GM21529 (cell line): Measurements from ENCODE around the gene TMEM201.

Experiments
- ATAC-seq: cut with Tn5 transposase; IDR thresholded peaks from one replicate; pipeline ENCODE4 v1.9.1; 2021; ENCODE audit not compliant: unreplicated experiment

Gene TMEM201

DNA sequence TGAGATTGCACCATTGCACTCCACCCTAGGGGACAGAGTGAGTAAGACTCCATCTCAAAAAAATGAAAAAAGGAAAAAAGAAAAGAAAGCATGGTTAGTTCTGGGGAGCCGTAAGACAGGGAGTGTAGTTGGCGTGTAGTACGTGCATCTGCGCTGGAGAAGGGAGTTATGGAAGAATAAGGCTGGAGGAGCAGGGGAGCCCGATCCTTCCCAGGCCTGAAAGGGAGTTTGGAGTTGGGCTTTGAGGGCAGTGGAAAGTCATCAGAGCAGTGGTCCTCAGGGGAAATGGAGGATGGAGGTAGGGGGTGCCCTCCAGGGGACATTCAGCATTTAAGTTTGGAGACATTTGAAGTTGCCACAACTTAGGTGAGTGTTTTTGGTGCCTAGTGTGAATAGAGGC is 11.3 kb upstream of the TMEM201 start:
- no peak for ATAC-seq

DNA sequence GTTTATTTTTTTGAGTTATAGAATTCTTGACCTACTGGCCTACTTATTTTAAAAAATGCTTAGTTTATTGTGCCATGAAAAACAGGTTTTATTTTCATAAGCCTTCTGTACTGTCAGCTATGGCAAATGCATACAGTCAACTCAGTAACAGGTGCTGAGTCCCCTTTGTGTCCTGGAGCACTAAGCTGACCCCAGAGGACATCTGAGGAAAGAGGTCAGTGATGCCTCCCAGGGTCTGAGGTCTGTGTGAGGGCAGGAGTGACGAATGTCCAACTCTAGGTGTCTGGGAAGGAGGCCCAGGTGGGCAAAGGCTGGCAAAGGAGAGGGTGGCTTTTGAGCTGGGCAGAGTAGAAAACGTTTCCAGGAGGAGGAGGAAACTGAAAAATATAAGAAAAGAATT is 7.8 kb upstream of the TMEM201 start:
- ATAC-seq, result no peak

DNA sequence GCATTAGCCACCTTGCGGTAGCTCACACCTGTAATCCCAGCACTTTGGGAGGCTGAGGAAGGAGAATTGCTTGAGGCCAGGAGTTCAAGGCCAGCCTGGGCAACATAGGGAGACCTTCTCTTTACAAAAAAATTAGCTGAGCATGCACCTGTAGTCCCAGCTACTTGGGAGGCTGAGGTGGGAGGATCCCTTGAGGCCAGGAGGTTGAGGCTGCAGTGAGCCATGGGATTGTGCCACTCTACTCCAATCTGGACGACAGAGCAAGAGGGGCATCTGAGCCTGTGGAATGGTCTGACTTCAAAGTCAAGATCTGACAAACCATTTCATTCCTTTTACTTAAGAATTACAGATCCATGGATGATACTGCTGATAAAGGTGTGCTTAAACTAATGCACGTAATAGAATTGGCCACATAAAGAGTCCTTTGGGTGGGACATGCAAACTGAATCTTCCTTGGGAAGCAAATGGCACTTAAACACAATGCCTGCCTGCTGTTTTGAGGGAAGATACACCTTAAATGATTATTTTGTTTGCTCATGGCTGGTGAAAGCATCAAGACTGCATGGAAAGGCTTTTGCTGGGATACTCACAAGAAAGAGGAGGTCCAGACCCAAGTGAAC is 2.5 kb upstream of the TMEM201 start:
- ATAC-seq, result no peak

DNA sequence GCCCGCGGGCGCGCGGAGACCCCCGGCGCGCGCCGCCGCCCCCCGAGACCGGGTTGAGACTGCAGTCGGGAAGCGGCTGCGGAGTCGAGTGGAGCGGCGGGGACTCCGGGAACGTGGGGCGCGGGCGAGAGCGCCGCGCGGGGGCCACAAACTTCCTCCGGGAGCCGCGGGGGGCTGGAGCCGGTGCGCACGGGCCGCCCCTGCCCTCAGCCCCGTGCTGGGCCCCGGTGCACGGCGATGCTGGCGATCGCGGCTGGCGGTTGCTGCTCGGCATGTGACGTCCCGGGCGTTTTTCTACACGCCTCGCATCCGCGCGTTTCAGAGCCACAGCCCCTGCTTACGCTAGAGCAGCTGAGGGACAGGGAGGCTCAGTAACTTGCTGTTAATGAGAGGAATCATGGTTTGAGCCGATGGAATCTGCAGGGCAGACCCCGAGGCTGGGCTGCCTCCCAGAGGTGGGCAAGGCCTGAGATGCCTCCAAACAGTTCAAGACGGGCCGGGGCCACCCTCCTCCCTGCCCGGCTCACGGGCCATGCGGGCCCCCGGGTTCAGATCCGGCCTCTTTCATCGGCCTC is 520 bp downstream of the TMEM201 start:
- peak; percentile 14 for ATAC-seq

DNA sequence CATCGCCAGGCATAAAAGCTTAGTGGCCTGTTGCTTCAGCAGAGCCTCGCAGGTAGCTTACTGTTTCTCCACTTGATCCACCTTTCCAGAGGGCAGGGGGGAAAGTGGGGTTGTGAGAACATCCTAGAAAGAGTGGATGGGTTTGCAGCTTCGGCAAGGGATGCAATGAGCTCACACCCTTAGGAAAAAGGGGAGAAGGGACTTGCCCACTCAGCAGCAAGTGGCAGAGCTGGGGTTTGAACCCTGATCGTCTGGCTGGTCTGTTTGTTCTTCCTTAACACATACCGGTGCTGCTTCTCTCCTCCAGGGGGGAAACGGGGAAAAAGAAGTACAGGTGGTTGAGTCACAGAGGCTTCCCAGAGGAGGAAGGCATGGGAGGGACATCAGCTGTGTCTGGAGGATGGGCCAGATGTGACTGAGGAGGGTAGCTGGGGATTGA is 1.0 kb downstream of the TMEM201 start:
- no peak for ATAC-seq

DNA sequence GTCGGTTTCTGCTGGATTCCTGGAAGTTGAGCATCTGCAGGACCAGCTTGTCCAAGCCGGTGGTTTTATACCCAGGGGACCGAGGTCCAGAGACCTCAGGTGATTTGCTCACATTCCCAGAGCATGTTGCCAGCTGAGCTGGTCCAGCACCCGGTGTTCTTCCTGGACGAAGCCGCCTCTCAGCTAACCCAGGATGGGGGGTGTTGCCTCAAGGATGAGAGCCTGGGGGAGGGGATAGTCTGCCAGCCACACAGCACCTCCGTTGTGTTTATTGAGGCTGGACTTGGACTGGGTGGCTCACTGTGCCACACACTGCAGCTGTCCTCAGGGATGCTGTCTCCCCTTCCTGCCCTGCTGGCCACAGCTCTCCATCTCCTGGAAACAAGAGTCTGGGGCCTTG is 1.5 kb downstream of the TMEM201 start:
- ATAC-seq, result no peak

DNA sequence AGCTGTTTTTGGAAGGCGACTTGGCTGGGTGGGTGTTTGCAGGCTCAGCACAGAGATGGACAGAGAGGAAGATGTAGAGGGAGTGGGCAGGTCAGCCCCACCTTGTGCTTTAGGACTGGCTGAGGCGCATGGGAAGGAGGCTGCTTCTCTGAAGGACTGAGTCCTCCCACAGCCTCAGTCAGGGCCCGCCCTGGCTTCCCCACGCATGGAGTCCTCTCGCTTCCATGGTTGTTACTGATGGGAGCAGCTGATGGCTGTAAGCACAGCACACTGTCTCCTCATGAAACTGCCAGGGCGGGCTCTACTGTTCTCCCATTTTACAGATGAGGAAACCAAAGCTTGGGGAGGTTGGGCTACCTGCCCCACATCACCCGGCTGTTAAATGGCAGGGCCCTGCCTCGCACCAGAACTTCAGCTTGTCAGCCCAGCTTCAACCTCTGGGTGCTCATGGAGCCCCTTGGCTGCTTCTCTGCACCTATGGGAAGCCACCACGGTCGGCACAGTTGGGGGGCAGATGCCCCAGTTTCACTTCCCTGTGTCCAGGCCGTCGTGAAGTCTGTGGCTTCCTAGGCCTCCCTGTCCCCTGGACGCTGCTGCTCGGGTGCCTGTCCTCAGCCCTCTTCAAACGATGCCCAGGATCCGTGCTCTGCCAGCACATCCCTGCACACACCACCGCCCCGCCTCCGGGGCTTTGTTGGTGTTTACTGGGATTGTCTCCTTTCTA is 2.4 kb downstream of the TMEM201 start:
- no peak for ATAC-seq

DNA sequence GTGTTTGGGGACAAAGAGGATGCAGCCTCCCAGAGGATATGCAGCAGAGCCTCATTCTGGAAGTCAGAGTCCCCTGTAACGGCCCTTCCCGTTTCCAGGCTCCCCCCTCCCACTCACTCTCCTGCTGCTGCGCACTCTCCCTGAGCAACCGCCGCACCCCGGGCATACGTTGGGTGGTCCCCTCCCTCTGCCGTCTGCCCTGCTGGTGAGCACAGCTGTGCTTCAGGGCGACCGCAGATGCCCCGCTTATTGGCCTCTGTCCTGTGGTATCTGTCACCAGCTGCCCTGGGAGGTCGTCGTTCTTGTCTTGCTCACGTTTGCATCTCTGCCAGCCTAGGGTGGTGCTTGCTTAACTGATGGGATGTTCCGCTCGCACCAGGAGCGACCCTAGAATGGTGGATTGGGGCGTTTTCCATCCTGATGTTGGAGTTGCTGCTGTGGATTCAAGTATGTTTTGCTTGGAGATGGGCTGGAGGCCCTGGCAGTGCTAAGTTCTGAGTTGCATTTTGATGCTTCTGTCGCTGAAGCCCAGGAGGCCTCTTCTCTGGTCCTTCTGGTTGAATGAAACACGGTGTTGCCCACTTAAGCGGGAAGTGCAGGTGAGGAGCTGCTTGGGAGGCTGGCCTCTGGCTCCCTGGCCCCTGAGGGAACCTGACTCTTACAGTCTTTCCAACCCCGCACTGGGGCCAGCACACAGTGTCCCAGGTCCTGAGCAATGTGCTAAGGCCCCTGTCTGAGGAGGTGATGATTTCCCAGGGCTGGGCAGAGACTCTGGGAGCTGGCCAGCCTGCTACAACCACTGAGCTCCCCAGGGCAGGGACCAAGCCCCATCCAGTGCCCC is 3.2 kb downstream of the TMEM201 start:
- ATAC-seq, result no peak

DNA sequence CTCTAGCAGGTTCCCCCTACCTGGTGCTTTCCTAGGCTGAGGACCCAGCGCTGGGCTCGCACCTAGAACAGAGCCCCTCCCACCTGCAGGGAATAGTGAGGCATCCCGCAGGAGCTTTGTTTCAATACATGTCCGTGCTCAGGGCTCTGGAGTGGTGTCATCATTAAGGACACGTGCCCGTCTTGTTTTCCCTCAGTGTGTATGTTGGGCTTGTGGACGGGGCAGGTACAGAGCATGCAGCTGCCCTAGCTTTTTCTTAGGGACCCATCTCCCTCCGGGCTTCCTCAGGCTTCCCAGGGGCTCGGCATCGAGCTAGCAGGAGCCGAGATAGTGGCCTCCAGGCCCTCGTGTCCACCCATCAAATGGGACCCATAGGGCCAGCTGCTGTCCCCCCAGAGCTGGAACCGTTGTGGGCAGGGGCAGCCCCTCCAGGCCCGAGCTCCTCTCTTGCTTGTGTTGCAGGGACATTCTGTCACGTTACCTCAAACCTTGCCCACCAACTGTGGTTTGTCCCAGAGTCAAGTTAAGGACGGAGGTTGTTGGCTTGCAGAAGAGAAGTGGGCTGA is 3.9 kb downstream of the TMEM201 start:
- no peak for ATAC-seq

DNA sequence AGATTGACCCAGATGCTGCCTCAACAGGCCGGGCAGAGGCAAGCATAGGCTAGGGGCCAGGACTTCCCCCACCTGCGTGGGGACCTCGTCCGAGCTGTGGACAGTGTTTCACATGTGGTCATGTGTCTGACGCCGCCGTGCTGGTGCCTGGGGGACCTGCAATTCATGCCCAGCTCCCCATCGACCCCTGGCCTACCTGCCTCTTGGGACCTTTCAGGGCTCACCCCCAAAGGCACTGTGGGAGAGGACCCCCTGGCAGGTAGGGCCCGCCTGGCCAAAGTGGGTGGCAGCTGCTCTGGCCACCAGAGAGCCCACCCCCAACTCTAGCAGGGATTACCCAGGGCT is 4.4 kb downstream of the TMEM201 start:
- ATAC-seq, result no peak

DNA sequence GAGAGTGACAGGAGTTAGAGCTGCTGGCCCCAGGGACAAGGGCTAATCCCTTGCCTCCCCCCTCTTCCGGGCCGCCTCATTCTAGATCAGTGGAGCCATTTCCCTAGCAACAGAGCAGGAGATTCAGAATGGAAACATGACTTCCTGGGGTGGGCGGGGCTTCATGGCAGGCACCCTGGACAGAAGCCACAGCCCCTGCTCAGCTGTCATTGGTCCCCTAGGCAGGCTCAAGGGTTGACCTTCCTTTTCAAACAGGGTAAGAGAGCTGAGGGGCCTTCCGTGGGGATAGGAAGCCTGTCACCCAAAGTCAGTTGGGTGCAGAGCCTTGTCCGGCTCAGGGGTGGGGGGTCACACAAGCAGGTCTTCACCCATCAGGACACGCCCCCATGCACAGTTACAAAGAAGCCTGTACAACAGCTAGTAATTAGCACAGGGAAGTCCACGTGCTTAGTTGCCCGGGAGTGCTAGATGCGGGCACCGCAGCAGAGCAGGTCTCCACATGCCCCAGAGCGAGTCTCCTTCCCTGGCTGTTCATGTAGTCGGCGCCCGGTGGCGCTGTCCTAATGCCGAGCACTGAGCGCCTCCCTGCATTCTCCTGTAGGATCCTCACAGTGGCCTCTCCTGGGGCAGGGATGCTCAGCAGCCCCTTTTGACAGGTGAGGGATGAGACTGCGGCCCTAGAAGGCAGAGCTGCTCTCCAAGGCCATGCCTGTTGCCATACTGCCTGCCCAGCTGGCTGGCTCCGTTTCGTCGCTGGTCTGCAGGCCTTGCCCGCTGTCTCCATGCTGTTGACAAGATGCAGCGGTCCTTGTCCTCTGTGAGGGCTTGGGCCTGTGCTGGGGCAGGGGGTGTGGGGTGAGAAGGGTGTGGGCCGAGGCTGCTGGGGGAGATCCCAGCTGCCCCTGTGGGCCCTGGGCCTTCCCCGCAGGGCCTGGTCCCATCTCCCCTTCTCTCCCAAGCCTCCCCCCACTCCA is 5.1 kb downstream of the TMEM201 start:
- no peak for ATAC-seq

DNA sequence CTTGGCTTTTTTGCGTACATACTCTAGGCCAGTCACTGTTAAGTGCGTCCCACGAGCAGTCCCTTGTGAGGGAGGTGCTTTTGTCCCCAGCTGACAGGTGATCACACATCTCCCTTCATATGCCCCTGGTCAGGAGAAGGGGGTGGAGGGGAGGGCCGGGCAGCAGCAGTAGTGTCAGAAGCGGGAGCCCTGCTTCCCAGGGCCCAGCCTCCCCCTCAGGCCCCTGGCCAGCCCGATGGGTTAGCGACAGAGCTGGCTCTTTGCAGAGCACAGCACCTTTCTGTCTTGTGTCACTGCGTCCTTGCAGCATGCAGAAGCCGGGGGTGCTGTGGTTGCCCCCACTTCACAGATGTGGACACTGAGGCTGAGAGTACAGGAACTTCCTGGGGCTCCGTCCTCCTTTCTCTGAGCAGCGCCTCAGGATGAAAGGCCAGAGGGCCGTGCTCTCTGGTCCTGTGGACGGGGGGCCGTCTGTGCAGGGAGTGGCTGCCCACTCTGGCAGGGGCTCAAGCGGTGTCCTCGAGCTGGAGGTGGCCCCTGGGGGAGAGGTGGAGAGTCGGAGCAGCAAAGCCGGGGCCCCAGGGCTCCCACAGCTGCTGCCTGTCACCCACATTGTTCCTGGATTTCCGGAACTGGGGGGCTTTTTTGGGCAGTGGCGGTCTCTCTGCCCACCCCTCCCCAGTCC is 5.9 kb downstream of the TMEM201 start:
- no peak for ATAC-seq

DNA sequence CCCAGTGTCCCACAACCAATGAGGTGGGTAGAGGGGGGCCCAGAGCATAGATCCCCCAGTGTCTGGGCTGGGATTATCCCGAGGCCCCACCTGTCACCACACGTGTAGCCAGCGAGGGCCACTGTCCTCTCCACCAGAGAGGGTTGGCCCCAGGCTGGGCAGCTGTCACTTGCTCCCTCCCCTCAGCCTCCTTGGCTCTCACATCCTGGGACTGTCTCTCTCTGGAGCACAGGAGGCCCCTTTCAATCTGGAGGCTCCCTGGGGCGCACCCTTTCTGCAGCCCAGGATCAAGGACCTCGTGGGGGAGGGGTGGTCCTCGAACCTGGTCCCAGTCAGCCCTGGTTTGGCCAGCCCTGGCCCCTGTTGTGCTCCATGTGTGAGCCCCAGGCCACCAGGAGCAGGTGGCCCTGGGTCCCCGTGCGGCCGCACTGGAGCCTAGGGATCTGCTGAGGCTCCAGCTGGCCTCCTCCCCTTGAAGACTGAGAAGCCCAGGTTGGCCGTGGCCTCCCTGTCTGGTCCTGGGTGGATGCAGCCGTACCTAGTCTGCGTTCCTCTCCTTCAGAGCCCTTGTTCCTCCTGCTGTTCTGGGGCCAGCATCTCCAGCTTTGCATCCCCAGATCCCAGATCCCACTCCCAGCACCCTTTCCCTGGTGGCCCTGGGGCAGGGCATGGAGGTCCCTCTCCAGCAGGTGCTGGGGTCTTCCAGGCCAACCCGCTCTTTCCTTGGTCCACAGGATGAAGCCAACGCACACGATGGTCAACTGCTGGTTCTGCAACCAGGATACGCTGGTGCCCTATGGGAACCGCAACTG is 6.7 kb downstream of the TMEM201 start:
- no peak for ATAC-seq

DNA sequence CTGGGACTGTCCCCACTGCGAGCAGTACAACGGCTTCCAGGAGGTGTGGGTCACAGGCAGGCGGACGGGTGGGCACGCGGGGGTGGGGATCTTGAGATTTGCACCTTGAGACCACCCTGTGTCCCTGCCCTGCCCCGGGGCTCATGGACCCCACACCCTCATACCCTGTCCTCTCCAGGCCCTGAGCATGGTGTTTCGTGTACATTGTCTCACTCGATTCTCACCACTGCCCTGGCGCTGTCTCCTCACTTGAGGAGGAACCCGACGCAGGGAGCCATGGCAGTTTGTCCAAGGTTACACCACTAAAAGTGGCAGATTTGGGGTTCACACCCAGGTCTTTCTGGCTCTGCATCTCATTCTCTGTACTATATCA is 7.2 kb downstream of the TMEM201 start:
- ATAC-seq, result no peak

DNA sequence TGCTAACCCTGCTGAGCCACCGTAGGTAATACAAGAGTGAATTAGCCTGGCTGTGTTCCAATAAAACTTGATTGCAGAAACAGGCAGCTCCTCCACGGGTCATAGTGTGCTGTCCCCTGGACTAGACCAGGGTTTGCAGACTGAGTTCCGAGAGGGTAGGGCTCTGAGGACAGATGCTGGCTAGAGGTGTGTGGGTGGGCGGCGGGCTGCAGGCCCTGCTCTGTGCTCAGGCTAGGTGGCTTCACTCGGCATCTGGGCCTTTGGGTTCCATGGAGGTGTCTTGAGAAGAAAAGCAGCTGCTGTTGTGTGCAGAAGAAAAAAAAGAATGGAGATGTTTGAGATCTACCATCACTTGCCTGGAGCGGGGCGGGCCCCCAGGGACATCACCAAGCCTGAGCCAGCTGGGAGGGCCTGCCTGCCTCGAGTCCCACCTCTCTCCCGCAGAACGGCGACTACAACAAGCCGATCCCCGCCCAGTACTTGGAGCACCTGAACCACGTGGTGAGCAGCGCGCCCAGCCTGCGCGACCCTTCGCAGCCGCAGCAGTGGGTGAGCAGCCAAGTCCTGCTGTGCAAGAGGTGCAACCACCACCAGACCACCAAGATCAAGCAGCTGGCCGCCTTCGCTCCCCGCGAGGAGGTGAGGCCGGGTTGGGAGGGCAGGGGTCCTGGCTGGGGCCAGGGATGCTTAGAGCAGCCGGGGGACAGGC is 7.9 kb downstream of the TMEM201 start:
- no peak for ATAC-seq

DNA sequence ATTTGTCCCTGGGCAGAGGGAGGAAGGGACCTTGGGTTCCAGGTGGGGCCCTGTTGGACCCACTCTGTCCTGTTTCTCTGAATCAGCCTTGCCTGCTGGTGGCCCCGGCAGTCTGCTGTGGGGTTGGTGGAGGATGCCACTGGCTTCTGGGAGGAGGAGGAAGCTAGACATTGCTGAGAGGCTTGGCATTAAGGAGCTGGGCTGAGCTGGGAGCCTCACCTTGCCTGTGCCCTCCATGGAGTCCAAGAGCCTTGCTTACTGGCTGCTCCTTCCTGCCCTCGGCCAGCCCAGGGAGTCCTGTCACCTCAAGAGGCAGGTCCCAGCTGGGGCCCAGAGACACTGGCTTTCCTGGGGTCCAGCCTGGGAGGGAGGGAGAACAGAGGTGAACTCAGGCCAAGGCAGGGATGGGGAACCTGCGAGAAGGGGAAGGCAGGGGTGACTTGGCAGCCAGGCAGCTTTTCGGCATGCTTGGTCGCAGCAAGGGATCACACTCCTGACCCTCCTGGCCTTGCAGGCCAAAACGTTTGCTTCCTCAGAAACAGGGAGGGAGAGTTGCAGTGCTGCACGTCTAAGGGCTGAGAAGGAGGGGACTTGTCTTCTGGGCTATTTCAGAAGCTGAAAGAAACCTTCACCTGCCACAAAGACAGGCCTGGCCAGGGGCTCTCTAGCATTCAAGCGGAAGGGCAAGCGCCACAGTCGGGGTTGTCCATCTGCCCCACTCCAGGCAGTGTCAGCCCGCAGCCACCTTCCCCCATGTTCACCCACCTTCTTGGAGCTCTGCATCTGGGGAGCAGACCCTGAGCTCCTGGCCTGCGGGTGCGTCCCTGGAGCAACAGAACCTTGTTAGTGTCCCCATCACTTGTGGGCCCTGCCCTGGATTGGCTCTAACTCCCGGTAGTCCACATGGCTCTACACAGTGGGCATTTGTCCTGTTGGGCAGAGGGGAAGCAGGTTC is 8.9 kb downstream of the TMEM201 start:
- ATAC-seq, result no peak

DNA sequence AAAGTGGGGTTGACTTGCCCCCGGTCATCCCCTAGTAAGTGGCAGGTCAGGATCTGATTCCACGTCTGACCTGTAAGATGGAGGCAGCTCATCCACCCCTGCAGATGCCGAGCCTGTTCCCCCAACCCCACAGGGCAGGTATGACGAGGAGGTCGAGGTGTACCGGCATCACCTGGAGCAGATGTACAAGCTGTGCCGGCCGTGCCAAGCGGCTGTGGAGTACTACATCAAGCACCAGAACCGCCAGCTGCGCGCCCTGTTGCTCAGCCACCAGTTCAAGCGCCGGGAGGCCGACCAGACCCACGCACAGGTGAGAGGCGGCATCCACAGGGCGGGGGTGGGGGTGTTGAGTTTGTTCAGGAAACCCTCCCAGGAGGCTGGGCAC is 9.6 kb downstream of the TMEM201 start:
- ATAC-seq, result no peak
